Fibroblast of lung (primary cell): Measurements from ENCODE around the gene RAB3GAP1. TPM values are rescaled to one million over a fixed set of nuclear protein-coding genes. Genes with fewer than 3 reads are reported as not detected.

ENCODE experiments used
- DNase-seq, 2 donors: peaks; one replicate each; pipeline versions ENCODE4 v3.0.0 to v3.0.0-alpha.2; 2010; ENCODE audit warnings: low read depth in 2 of 2
- H2AFZ ChIP-seq: 2 replicates; pipeline ENCODE4 v1.5.1; 2012; ENCODE audit warnings: low read length, control low read depth, inconsistent platforms
- H3K27ac ChIP-seq: 2 replicates; pipeline ENCODE4 v1.5.1; 2011; ENCODE audit warnings: low read length, control low read depth; ENCODE audit not compliant: insufficient read depth
- H3K27me3 ChIP-seq: 2 replicates; pipeline ENCODE4 v1.5.1; 2011; ENCODE audit warnings: mild to moderate bottlenecking, low read length; ENCODE audit not compliant: control insufficient read depth, insufficient read depth
- H3K36me3 ChIP-seq: 2 replicates; pipeline ENCODE4 v1.5.1; 2011; ENCODE audit warnings: low read length; ENCODE audit not compliant: control insufficient read depth, insufficient read depth
- H3K4me1 ChIP-seq: 2 replicates; pipeline ENCODE4 v1.5.1; 2011; ENCODE audit warnings: low read length; ENCODE audit not compliant: control insufficient read depth, insufficient read depth; ENCODE audit errors: extremely low read depth
- H3K4me2 ChIP-seq: 2 replicates; pipeline ENCODE4 v1.5.1; 2011; ENCODE audit warnings: low read length, control low read depth; ENCODE audit not compliant: insufficient read depth; ENCODE audit errors: extremely low read depth
- H3K4me3 ChIP-seq, 4 experiments: fragments of 200-600 bp in 1 of 4; sonication (generic) in 1 of 4; replicated peaks in 1 of 4; 2 replicates each; pipeline ENCODE4 v1.5.1; 2011 to 2016; ENCODE audit warnings: low read length in 4 of 4, low read depth in 3 of 4, mild to moderate bottlenecking in 3 of 4, control low read depth in 2 of 4, inconsistent platforms in 1 of 4, mixed read lengths in 1 of 4; ENCODE audit not compliant: insufficient read depth in 1 of 4; ENCODE audit errors: control extremely low read depth in 1 of 4
- H3K79me2 ChIP-seq: 2 replicates; pipeline ENCODE4 v1.5.1; 2012; ENCODE audit warnings: mild to moderate bottlenecking, low read length, inconsistent platforms; ENCODE audit not compliant: control insufficient read depth, insufficient read depth
- H3K9ac ChIP-seq: 2 replicates; pipeline ENCODE4 v1.5.1; 2011; ENCODE audit warnings: mild to moderate bottlenecking, low read length, control low read depth; ENCODE audit not compliant: insufficient read depth
- H3K9me3 ChIP-seq: 2 replicates; pipeline ENCODE4 v1.5.1; 2012; ENCODE audit warnings: low read depth, low read length; ENCODE audit not compliant: control insufficient read depth, insufficient read depth
- H4K20me1 ChIP-seq: 2 replicates; pipeline ENCODE4 v1.5.1; 2011; ENCODE audit warnings: low read length; ENCODE audit not compliant: control insufficient read depth, insufficient read depth; ENCODE audit errors: extremely low read depth
- EZH2 ChIP-seq: IDR thresholded peaks from 2 replicates; pipeline ENCODE4 v1.5.1; 2012; ENCODE audit warnings: low read length, control low read depth, mild to moderate bottlenecking; ENCODE audit errors: missing control alignments
- polyA plus RNA-seq, 2 donors: library from polyadenylated mRNA; depleted of rRNA in 1 of 2; stranded (reverse) in 1 of 2; unstranded in 1 of 2; fragments of >200 nt; gene quantifications; 2 replicates each; pipeline ENCODE4 v1.2.1, GENCODE V29; 2011 to 2012; ENCODE audit warnings: missing spikeins in 1 of 2
- total RNA-seq: library from RNA; depleted of rRNA; stranded (reverse); fragments of >200 nt; gene quantifications from 2 replicates; pipeline ENCODE4 v1.2.1, GENCODE V29; 2014
- TF ChIP-seq, protein P1 (sequence below), 2 donors: IDR thresholded peaks in 1 of 2; conservative IDR thresholded peaks in 1 of 2; 1 replicate in 1 of 2; 2 replicates in 1 of 2; pipeline ENCODE4 v1.5.1; 2011 to 2012; ENCODE audit warnings: low read length in 2 of 2, control low read depth in 1 of 2, inconsistent platforms in 1 of 2, low read depth in 1 of 2, mild to moderate bottlenecking in 1 of 2

The RAB3GAP1 gene
- total and polyA plus RNA-seq, 2 donors (not counting 1 experiment from before 2014, with no cell fraction given), result 42.4 to 82.6 TPM

DNA sequence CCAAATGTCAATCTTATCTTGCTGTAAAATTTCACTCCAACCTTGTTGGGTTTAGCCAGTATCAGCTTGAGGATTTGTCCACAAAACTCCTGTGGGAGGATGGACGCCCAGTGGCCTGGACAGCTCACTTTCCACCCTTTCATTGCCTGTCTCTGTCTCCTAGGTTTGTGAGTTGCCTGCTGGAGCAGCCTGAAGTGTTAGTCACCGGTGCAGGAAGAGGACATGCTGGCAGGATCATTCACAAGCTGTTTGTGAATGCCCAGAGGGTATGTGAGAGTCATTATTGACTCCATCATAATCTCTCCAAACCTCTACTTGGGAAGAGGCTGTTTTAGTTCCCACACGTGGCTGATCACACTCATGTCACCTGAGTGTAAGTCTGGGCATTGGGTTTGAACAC is 112.3 kb downstream of the RAB3GAP1 start:
- Histone ChIP-seq H3K4me3 (no peak overlapping the region), H3K79me2 (no peaks in the 10 kb centered on the region), H3K4me2 (no peak overlapping the region), H3K9ac (no peak overlapping the region), H4K20me1 (no peaks in the 10 kb centered on the region), H3K27me3 (no peaks in the 10 kb centered on the region), H3K4me1 (no peaks in the 10 kb centered on the region), H3K36me3 (peaks cover 4% of the 10 kb centered on the region), H2AFZ (no peak overlapping the region), H3K27ac (no peak overlapping the region), H3K9me3 (no peaks in the 10 kb centered on the region)
- DNase-seq, result peak in 1 of 2 donors; percentile 84
- TF ChIP-seq EZH2, result no peak
- TF ChIP-seq, protein P1, sequence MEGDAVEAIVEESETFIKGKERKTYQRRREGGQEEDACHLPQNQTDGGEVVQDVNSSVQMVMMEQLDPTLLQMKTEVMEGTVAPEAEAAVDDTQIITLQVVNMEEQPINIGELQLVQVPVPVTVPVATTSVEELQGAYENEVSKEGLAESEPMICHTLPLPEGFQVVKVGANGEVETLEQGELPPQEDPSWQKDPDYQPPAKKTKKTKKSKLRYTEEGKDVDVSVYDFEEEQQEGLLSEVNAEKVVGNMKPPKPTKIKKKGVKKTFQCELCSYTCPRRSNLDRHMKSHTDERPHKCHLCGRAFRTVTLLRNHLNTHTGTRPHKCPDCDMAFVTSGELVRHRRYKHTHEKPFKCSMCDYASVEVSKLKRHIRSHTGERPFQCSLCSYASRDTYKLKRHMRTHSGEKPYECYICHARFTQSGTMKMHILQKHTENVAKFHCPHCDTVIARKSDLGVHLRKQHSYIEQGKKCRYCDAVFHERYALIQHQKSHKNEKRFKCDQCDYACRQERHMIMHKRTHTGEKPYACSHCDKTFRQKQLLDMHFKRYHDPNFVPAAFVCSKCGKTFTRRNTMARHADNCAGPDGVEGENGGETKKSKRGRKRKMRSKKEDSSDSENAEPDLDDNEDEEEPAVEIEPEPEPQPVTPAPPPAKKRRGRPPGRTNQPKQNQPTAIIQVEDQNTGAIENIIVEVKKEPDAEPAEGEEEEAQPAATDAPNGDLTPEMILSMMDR (conservative IDR thresholded peaks at IDR 0.05 in 1 of 2, IDR thresholded peaks at IDR 0.05 in 1 of 2; ENCODE audit: low read depth in 1 of 2, low read length in 2 of 2), result no peak

DNA sequence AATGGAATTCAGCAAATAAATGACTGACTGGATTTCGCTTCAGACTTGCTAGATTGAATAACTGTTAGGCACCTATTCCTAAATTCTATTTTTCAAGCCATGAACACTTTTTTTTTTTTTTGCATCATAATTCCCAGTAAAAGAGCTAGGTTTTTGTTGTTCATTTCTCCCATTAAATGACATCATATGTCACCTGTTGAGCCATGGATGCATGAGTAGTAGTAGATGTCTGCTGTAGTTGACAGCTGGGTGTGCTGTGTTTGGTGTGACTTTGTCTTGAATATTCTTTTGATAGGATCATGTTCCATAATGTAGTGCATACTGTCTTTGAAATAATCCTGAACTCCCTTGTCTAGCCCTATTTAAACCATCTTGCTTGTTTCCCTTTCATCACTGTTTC is 115.2 kb downstream of the RAB3GAP1 start:
- Histone ChIP-seq H3K27ac (no peak overlapping the region), H3K4me3 (no peak overlapping the region), H2AFZ (no peak overlapping the region), H3K4me2 (no peak overlapping the region), H3K27me3 (no peaks in the 10 kb centered on the region), H3K4me1 (no peaks in the 10 kb centered on the region), H3K79me2 (no peaks in the 10 kb centered on the region), H4K20me1 (no peaks in the 10 kb centered on the region), H3K9me3 (no peaks in the 10 kb centered on the region), H3K9ac (no peak overlapping the region), H3K36me3 (peaks cover 4% of the 10 kb centered on the region)
- TF ChIP-seq EZH2, result no peak
- TF ChIP-seq, protein P1 (conservative IDR thresholded peaks at IDR 0.05 in 1 of 2, IDR thresholded peaks at IDR 0.05 in 1 of 2; ENCODE audit: low read depth in 1 of 2, low read length in 2 of 2), result no peak
- DNase-seq, result no peak

DNA sequence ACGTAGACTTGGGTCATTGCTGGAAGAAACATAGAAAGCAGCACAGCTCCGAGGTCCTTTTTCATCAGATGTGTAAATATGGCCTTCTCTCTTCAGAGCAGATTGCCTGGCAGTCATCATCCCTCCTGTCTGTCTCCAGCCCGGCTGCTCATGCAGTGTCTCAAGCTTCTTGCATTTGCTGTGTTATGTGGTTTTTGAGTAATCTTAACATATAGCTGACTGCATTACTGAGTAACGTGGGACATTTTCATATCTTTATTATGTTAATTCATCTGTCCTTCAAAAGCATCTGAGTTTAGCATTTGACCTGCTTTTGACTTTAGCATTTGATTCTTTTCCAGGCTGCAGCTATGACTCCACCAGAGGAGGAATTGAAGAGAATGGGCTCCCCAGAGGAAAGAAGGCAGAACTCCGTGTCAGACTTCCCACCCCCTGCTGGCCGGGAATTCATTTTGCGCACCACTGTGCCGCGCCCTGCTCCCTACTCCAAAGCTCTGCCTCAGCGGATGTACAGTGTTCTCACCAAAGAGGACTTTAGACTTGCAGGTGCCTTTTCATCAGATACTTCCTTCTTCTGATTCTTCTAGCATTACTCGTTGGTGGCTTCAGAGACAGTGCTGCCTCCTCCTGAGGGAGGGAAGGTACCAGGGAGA is 116.2 kb downstream of the RAB3GAP1 start:
- no peak for DNase-seq
- H3K9me3 ChIP-seq, result no peaks in the 10 kb centered on the region
- H3K36me3 ChIP-seq, result peaks cover 4% of the 10 kb centered on the region
- H3K27me3 ChIP-seq, result no peaks in the 10 kb centered on the region
- H3K4me2 ChIP-seq, result no peak overlapping the region
- H3K4me3 ChIP-seq, result no peak overlapping the region
- no peaks in the 10 kb centered on the region for H3K4me1 ChIP-seq
- H3K9ac ChIP-seq, result no peak overlapping the region
- no peaks in the 10 kb centered on the region for H3K79me2 ChIP-seq
- no peak for TF ChIP-seq EZH2
- TF ChIP-seq, protein P1 (conservative IDR thresholded peaks at IDR 0.05 in 1 of 2, IDR thresholded peaks at IDR 0.05 in 1 of 2; ENCODE audit: low read depth in 1 of 2, low read length in 2 of 2), result no peak
- no peak overlapping the region for H3K27ac ChIP-seq
- no peaks in the 10 kb centered on the region for H4K20me1 ChIP-seq
- H2AFZ ChIP-seq, result no peak overlapping the region
